GM13977 (cell line): ENCODE results near the gene SGCA.

Source experiments
- DNase-seq: peaks from one replicate; pipeline ENCODE4 v3.0.0; 2012; ENCODE audit warnings: low spot score
- CTCF ChIP-seq: IDR thresholded peaks from 2 replicates; pipeline ENCODE4 v1.5.1; 2012; ENCODE audit warnings: mild to moderate bottlenecking, control low read depth; ENCODE audit not compliant: insufficient read depth; ENCODE audit errors: extremely low read depth, missing control alignments
- in situ Hi-C: fragments of 300-500 bp; cut with MboI; formaldehyde crosslinking; loops from one replicate; pipeline ENCODE4 v1.12.0; 2022; ENCODE audit warnings: low sequenced_read_pairs, low pct_unique_long_range_greater_than_20kb, mixed read lengths, inconsistent platforms; ENCODE audit not compliant: unreplicated experiment

The SGCA gene

DNA sequence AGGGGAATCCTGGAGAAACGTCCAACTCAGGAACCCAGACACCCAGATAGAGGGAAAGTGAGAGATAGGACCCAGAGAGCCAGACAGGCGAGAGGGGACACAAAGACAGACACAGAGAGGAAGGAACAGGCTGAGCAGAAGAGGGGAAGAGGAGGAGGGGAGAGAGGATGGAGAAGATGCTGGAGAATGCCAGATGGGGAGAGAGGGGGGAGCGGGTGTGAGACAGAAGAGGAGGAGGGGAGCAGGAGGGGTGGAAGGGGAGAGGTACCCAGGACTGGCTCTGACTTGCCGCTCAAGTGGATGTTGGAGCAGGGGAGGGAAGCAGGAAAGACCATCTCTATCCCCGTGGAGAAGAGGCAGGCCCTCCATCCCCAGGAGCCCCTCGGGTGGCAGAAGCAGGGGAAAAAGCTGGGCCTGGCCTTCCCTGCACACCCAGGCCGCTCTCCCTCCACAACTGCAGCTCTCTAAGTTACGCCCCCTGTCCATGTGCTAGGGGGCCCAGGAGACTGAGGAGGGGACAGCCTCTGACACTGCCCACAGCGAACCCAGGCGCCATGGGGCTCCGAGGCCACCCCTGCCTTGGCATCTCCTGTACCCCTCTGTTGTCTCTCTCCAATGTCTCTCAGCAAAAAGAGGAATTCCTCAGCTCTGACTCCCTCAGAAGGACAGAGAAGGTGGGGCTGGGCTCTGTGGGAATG is 20.1 kb upstream of the SGCA start:
- no peak for TF ChIP-seq CTCF
- in situ Hi-C loops, result no loop called here
- DNase-seq, result no peak

DNA sequence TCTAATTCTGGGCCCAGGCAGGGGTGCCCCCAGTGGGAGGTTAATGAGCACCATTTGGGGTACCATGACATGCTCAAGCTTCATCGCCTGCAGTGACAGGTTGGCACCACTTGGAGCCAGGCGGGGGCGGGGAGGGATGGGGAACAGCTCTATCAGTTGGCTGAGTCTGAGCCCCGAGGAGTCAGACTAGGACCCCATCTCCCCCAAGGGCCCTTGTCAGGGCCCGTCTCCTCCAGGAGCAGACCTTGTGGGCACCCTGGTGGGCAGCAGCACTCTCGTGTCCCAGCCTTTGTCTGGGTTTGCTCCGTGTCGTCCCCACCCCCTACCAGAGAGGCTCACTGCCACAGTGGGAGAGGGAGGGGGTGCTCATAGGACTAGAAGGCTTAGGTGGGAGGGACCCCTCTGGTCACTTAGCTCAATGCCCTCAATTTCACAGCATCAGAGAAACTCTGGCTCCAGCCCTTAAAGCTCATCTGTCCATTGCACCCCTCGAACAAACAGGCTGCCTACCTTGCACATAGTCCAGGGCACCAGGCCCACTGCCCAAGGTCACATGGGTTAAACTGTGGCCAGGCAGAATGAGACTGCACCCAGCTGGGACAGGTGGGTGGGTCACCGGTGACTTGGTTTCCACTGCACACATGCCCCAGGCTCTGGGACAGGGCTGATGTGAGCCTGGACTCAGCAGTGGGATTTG is 19.4 kb upstream of the SGCA start:
- in situ Hi-C loops, result no loop called here
- TF ChIP-seq CTCF, result no peak
- no peak for DNase-seq

DNA sequence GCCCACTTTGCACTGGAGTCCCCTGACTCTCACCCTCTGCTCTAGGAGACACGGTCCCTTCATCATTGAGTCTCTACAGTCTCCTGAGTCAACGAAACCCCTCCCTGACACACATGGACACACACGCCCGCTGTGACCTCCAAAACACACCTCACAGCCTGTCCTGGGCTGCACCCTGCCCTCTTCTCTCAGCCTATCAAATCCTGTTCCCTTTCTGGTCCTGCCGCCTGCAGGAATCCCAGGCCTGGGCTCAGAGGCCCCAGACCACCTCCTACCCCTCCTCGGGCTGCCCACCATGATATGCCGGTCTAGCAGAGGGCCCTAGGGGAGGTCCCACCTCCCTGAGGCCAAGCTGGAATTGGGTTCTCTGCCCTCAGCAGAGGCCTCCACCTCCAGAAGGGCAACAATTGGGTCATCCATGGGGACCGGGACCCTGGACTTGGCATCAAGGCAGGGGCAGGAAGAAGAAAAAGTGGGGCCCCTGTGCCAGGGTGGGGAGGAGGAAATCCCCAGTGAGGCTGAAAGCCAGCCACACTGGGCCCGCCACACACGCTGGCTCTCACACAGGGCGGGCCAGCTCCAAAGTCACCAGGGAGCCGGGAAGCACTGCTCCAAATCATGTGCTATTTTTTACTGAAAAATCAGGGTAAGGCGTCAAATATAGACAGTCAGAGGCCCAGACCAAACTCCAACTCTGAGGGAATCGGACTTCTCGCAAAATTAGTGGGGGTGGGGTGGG is 18.7 kb upstream of the SGCA start:
- no peak for DNase-seq
- no peak for TF ChIP-seq CTCF
- in situ Hi-C loops, result no loop called here

DNA sequence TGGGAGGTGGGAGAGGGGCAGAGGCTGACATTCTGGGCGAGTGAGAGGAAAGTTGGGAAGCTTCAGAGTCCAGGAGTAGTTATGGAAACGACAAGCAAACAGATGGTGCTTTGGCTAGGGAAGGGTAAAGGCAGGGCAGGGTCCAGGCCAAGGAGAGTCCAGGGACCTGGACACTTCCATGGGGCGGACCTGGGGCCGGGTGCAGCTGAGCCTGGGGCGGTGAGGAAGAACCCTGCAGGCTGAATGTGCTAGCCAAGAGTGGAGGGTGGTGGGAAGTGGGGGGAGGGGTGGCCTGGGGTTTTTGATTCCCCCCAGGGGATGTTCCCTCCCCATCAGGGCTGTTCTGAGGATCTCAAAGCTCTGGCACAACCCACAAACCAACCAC is 18.0 kb upstream of the SGCA start:
- in situ Hi-C loops, result no loop called here
- TF ChIP-seq CTCF, result no peak
- no peak for DNase-seq

- TF ChIP-seq CTCF, result no peak
- DNase-seq, result peak; percentile 89
- in situ Hi-C loops, result no loop called here
These were observed 17.3 kb upstream of the SGCA start for GRCh38 chr17:50148226-50149090.

- TF ChIP-seq CTCF, result no peak
- in situ Hi-C loops, result no loop called here
- no peak for DNase-seq
These were observed 16.8 kb upstream of the SGCA start for GRCh38 chr17:50149091-50149416.
